Progenitor cell of endocrine pancreas (in vitro differentiated cells): ENCODE measurements around the gene HMGXB3. TPM values are rescaled to one million over a fixed set of nuclear protein-coding genes. Genes with fewer than 3 reads are reported as not detected.

ENCODE experiments used
- DNase-seq: peaks from one replicate; pipeline ENCODE4 v3.0.0; 2021; ENCODE audit warnings: low spot score; ENCODE audit not compliant: unreplicated experiment
- H3K27ac Mint-ChIP-seq: 2 replicates; pipeline ENCODE4 v1.8.0; 2021; ENCODE audit warnings: mild to moderate bottlenecking, moderate library complexity, mixed read lengths
- H3K27me3 Mint-ChIP-seq: 2 replicates; pipeline ENCODE4 v1.8.0; 2021; ENCODE audit warnings: mixed read lengths
- H3K36me3 Mint-ChIP-seq: 2 replicates; pipeline ENCODE4 v1.8.0; 2022; ENCODE audit warnings: mixed read lengths; ENCODE audit not compliant: insufficient read depth
- H3K4me1 Mint-ChIP-seq: 2 replicates; pipeline ENCODE4 v1.8.0; 2021; ENCODE audit warnings: low read depth, mixed read lengths
- H3K4me3 Mint-ChIP-seq: 2 replicates; pipeline ENCODE4 v1.8.0; 2021; ENCODE audit warnings: low read depth, mild to moderate bottlenecking, moderate library complexity, mixed read lengths
- H3K9me3 Mint-ChIP-seq: 2 replicates; pipeline ENCODE4 v1.8.0; 2021; ENCODE audit warnings: low read depth, mixed read lengths
- CTCF ChIP-seq: fragments of 200-600 bp; sonication (generic); IDR thresholded peaks from one replicate; pipeline ENCODE4 v1.5.0; 2021; ENCODE audit warnings: antibody characterized with exemption, mild to moderate bottlenecking; ENCODE audit not compliant: unreplicated experiment
- total RNA-seq: library from RNA; stranded (reverse); gene quantifications from 2 replicates; pipeline ENCODE4 v1.2.1, GENCODE V29; 2021

Gene HMGXB3
- total RNA-seq, 1 donor from 2014 or later: 39.9 TPM

- peaks cover 10% of the 10 kb centered on the region for H3K4me1 Mint-ChIP-seq
- H3K36me3 Mint-ChIP-seq: no peaks in the 10 kb centered on the region
- no peak for DNase-seq
- no peaks in the 10 kb centered on the region for H3K9me3 Mint-ChIP-seq
- TF ChIP-seq CTCF: no peak
- H3K27me3 Mint-ChIP-seq: no peaks in the 10 kb centered on the region
- no peak overlapping the region for H3K27ac Mint-ChIP-seq
- no peak overlapping the region for H3K4me3 Mint-ChIP-seq
Observed at GRCh38 chr5:149962601-149963300, 37.8 kb upstream of the HMGXB3 start.

GRCh38 chr5:149963729-149964128, 36.8 kb upstream of the HMGXB3 start:
- Mint-ChIP-seq H3K27me3 (no peaks in the 10 kb centered on the region), H3K9me3 (no peaks in the 10 kb centered on the region), H3K4me3 (no peak overlapping the region), H3K36me3 (no peaks in the 10 kb centered on the region), H3K27ac (no peak overlapping the region), H3K4me1 (peaks cover 10% of the 10 kb centered on the region)
- no peak for TF ChIP-seq CTCF
- no peak for DNase-seq

GRCh38 chr5:149966946-149967345, 33.6 kb upstream of the HMGXB3 start:
- Mint-ChIP-seq H3K9me3 (no peaks in the 10 kb centered on the region), H3K27ac (no peak overlapping the region), H3K4me3 (no peak overlapping the region), H3K4me1 (no peaks in the 10 kb centered on the region), H3K27me3 (no peaks in the 10 kb centered on the region), H3K36me3 (peaks cover 2% of the 10 kb centered on the region)
- TF ChIP-seq CTCF: no peak
- no peak for DNase-seq

GRCh38 chr5:149969181-149969930, 31.2 kb upstream of the HMGXB3 start:
- Mint-ChIP-seq H3K27me3 (no peaks in the 10 kb centered on the region), H3K27ac (no peak overlapping the region), H3K36me3 (peaks cover 2% of the 10 kb centered on the region), H3K4me3 (no peak overlapping the region), H3K4me1 (no peaks in the 10 kb centered on the region), H3K9me3 (no peaks in the 10 kb centered on the region)
- no peak for DNase-seq
- TF ChIP-seq CTCF: no peak

GRCh38 chr5:149975409-149975808, 25.1 kb upstream of the HMGXB3 start:
- Mint-ChIP-seq H3K36me3 (peaks cover 12% of the 10 kb centered on the region), H3K4me3 (no peak overlapping the region), H3K4me1 (peaks cover 27% of the 10 kb centered on the region), H3K27me3 (no peaks in the 10 kb centered on the region), H3K9me3 (no peaks in the 10 kb centered on the region), H3K27ac (peak overlapping the region; percentile 49)
- DNase-seq: no peak
- no peak for TF ChIP-seq CTCF
